Esophagus squamous epithelium (tissue), 4 donors: ENCODE results near the gene DOCK2.

Experiments used
- CTCF ChIP-seq, 6 experiments: fragments of 450-650 bp in 4 of 6; fragments of 200-600 bp in 2 of 6; sonication (generic) in 2 of 6; IDR thresholded peaks; one replicate each; pipeline ENCODE4 v1.5.1; 2016 to 2019; ENCODE audit warnings: antibody characterized with exemption in 6 of 6, mild to moderate bottlenecking in 4 of 6, moderate library complexity in 4 of 6
- POLR2A ChIP-seq, 4 donors: fragments of 450-650 bp; IDR thresholded peaks; one replicate each; pipeline ENCODE4 v1.6.1; 2017; ENCODE audit warnings: antibody characterized with exemption in 4 of 4, mild to moderate bottlenecking in 4 of 4, moderate library complexity in 3 of 4

- TF ChIP-seq CTCF (IDR thresholded peaks at IDR 0.05), result no peak
- no peak for TF ChIP-seq POLR2A (IDR thresholded peaks at IDR 0.05)
These were observed 256.5 kb downstream of the DOCK2 start for GRCh38 chr5:169893571-169893970.
